CD4-positive, alpha-beta T cell treated with Interferon alpha-2 for 1 hour (primary cell): ENCODE measurements around the gene LRRC8C.
A peak's percentile ranks its signal among the peaks of the same experiment; 100 is the strongest.
"Not testable (repeated sequence)": the region's sequence is repeated elsewhere in the genome, so short reads cannot be mapped to it uniquely, and the experiment has no call there.

Experiments used
- DNase-seq, 2 donors: peaks; one replicate each; pipeline ENCODE4 v3.0.0-alpha.2; 2020 to 2022

Gene LRRC8C

GRCh38 chr1:89673251-89673650 is 40.3 kb downstream of the LRRC8C start:
- DNase-seq = no peak

- no peak for DNase-seq
These were observed 42.8 kb downstream of the LRRC8C start for GRCh38 chr1:89675677-89676076.

GRCh38 chr1:89681045-89681729 is 48.3 kb downstream of the LRRC8C start:
- DNase-seq = no peak

GRCh38 chr1:89682611-89683010 is 49.7 kb downstream of the LRRC8C start:
- DNase-seq = no peak

GRCh38 chr1:89685461-89685860 is 52.5 kb downstream of the LRRC8C start:
- no peak for DNase-seq

- DNase-seq = no peak
These were observed 53.6 kb downstream of the LRRC8C start for GRCh38 chr1:89686520-89686919.

- no peak for DNase-seq
These were observed 54.3 kb downstream of the LRRC8C start for GRCh38 chr1:89687254-89687653.

- no peak for DNase-seq
These were observed 55.7 kb downstream of the LRRC8C start for GRCh38 chr1:89688607-89689006.

GRCh38 chr1:89689234-89689633 is 56.3 kb downstream of the LRRC8C start:
- DNase-seq = no peak

GRCh38 chr1:89690595-89690994 is 57.7 kb downstream of the LRRC8C start:
- no peak for DNase-seq

- DNase-seq = peak in 1 of 2 donors; percentile 14
These were observed 59.9 kb downstream of the LRRC8C start for GRCh38 chr1:89692601-89693521.

- DNase-seq = no peak
These were observed 62.9 kb downstream of the LRRC8C start for GRCh38 chr1:89695847-89696246.

- DNase-seq = no peak
These were observed 64.5 kb downstream of the LRRC8C start for GRCh38 chr1:89697383-89697782.

- DNase-seq = no peak
These were observed 65.2 kb downstream of the LRRC8C start for GRCh38 chr1:89698020-89698560.

GRCh38 chr1:89698624-89699023 is 65.7 kb downstream of the LRRC8C start:
- DNase-seq = peak in 1 of 2 donors; percentile 50

GRCh38 chr1:89699451-89699986 is 66.6 kb downstream of the LRRC8C start:
- peak in 1 of 2 donors; percentile 31 for DNase-seq

- no peak for DNase-seq
These were observed 68.9 kb downstream of the LRRC8C start for GRCh38 chr1:89701746-89702241.

- DNase-seq = no peak
These were observed 69.7 kb downstream of the LRRC8C start for GRCh38 chr1:89702520-89703045.

GRCh38 chr1:89703469-89703868 is 70.5 kb downstream of the LRRC8C start:
- no peak for DNase-seq

- DNase-seq = no peak
These were observed 71.1 kb downstream of the LRRC8C start for GRCh38 chr1:89704014-89704413.

- DNase-seq = not testable (repeated sequence)
These were observed 72.0 kb downstream of the LRRC8C start for GRCh38 chr1:89704885-89705284.

- no peak for DNase-seq
These were observed 73.2 kb downstream of the LRRC8C start for GRCh38 chr1:89705901-89706699.
